K562 (cell line): Measurements from ENCODE around the gene TNPO3. TPM values are rescaled to one million over a fixed set of nuclear protein-coding genes. Genes with fewer than 3 reads are reported as not detected.

ENCODE experiments used
- ATAC-seq: fragments of 200-7000 bp; cut with Tn5 transposase; 3 replicates; pipeline ENCODE4 v1.9.1; 2020; ENCODE audit warnings: moderate library complexity
- BruUV-seq: library from RNA; stranded (reverse); fragments of 400-500 nt; replicated peaks from 2 replicates; lab custom pipeline; 2021; lab: Mats Ljungman, UMichigan
- CTCF ChIA-PET: fragments of 300-600 bp; formaldehyde crosslinking; extraction: SDS; loops from one replicate; lab custom pipeline; 2021; ENCODE audit warnings: low intra/inter-chr PET ratio; lab: Yijun Ruan, JAX
- POLR2A ChIA-PET: fragments of 300-600, 350-650 bp; sonication (Branson Sonifier 250); formaldehyde crosslinking; extraction: SDS; loops from one replicate; lab custom pipeline; 2021; ENCODE audit warnings: antibody characterized with exemption, inconsistent platforms; lab: Yijun Ruan, JAX
- DNase-seq, 4 experiments: peaks; one replicate each; pipeline versions ENCODE4 v3.0.0 to v3.0.0-alpha.2; 2011 to 2018; ENCODE audit warnings: low spot score in 3 of 4, mixed read lengths in 3 of 4; ENCODE audit errors: extremely low read depth in 1 of 4
- FAIRE-seq: peaks from 2 replicates; lab custom pipeline; 2011; peaks lifted over from hg19 to GRCh38; lab: Jason Lieb, UNC
- H2AFZ ChIP-seq: 2 replicates; pipeline ENCODE4 v1.6.0; 2011; ENCODE audit warnings: low read depth, low read length, control low read depth, inconsistent platforms
- H3K27ac ChIP-seq: fragments of 200-600 bp; 3 replicates; pipeline ENCODE4 v1.8.0; 2011; ENCODE audit warnings: low read depth, mild to moderate bottlenecking, control low read depth, inconsistent platforms, low read length, moderate library complexity, mixed read lengths; ENCODE audit errors: extremely low read depth
- H3K27me3 ChIP-seq, 2 experiments: fragments of 300-600 bp in 1 of 2; 2 replicates in 1 of 2; 3 replicates in 1 of 2; pipeline versions ENCODE4 v1.6.0 to v1.8.0; 2011; ENCODE audit warnings: inconsistent platforms in 2 of 2, low read length in 2 of 2, mild to moderate bottlenecking in 1 of 2, mixed read lengths in 1 of 2, moderate library complexity in 1 of 2; ENCODE audit not compliant: control insufficient read depth in 2 of 2, insufficient read depth in 2 of 2
- H3K36me3 ChIP-seq: fragments of 300-600 bp; 3 replicates; pipeline ENCODE4 v1.8.0; 2011; ENCODE audit warnings: mild to moderate bottlenecking, low read length, inconsistent platforms; ENCODE audit not compliant: control insufficient read depth, insufficient read depth
- H3K4me1 ChIP-seq, 2 experiments: fragments of 200-600 bp in 1 of 2; replicated peaks in 1 of 2; 2 replicates in 1 of 2; 3 replicates in 1 of 2; pipeline versions ENCODE4 v1.5.1 to v1.8.0; 2011; ENCODE audit warnings: inconsistent platforms in 2 of 2, low read length in 2 of 2, mild to moderate bottlenecking in 1 of 2, mixed read lengths in 1 of 2, moderate library complexity in 1 of 2; ENCODE audit not compliant: control insufficient read depth in 2 of 2, insufficient read depth in 2 of 2
- H3K4me2 ChIP-seq: 2 replicates; pipeline ENCODE4 v1.6.1; 2011; ENCODE audit warnings: low read length, control low read depth, inconsistent platforms, mixed read lengths; ENCODE audit not compliant: insufficient read depth
- H3K4me3 ChIP-seq: fragments of 200-600 bp; sonication (generic), shearing (Covaris generic); 2 replicates; pipeline ENCODE4 v1.5.1; 2016; ENCODE audit warnings: control low read depth, inconsistent platforms
- H3K79me2 ChIP-seq: fragments of 200-600 bp; 3 replicates; pipeline ENCODE4 v1.8.0; 2011; ENCODE audit warnings: low read length, inconsistent platforms; ENCODE audit not compliant: control insufficient read depth, insufficient read depth
- H3K9ac ChIP-seq, 2 experiments: 2 replicates each; pipeline versions ENCODE4 v1.6.0 to v1.6.1; 2011; ENCODE audit warnings: low read depth in 2 of 2, low read length in 2 of 2, control low read depth in 1 of 2, inconsistent platforms in 1 of 2, mild to moderate bottlenecking in 1 of 2, mixed read lengths in 1 of 2; ENCODE audit not compliant: insufficient read depth in 1 of 2
- H3K9me1 ChIP-seq: one replicate; pipeline ENCODE4 v1.6.0; 2011; ENCODE audit warnings: inconsistent platforms, mild to moderate bottlenecking, low read length, moderate library complexity; ENCODE audit not compliant: control insufficient read depth, insufficient read depth
- H3K9me3 ChIP-seq: replicated peaks from 2 replicates; pipeline ENCODE4 v1.5.1; 2011; ENCODE audit warnings: low read depth, low read length, inconsistent platforms; ENCODE audit not compliant: control insufficient read depth, insufficient read depth
- H4K20me1 ChIP-seq: replicated peaks from 2 replicates; pipeline ENCODE4 v1.6.1; 2011; ENCODE audit warnings: low read length, inconsistent platforms, mixed read lengths; ENCODE audit not compliant: control insufficient read depth, insufficient read depth
- DDX20 ChIP-seq: fragments of 450-650 bp; IDR thresholded peaks from 2 replicates; pipeline ENCODE4 v1.6.1; 2016; ENCODE audit warnings: missing genetic modification characterization, low read depth, mild to moderate bottlenecking, missing compliant biosample characterization, moderate library complexity
- IRF2 ChIP-seq: sonication (generic); formaldehyde crosslinking; IDR thresholded peaks from 2 replicates; pipeline ENCODE4 v1.8.1; 2022; ENCODE audit warnings: mild to moderate bottlenecking, missing genetic modification reagents
- NFYB ChIP-seq: IDR thresholded peaks from 2 replicates; pipeline ENCODE4 v1.6.1; 2011; ENCODE audit warnings: mild to moderate bottlenecking, moderate library complexity; ENCODE audit not compliant: insufficient read length; ENCODE audit errors: extremely low read depth
- RBM22 ChIP-seq: fragments of 200-400 bp; formaldehyde crosslinking; IDR thresholded peaks from 2 replicates; pipeline ENCODE4 v1.6.1; 2018; ENCODE audit warnings: low read length, low read depth; ENCODE audit not compliant: poor library complexity, severe bottlenecking
- STAG1 ChIP-seq: sonication (generic); formaldehyde crosslinking; IDR thresholded peaks from 2 replicates; pipeline ENCODE4 v1.5.0; 2020; ENCODE audit warnings: missing genetic modification reagents, borderline replicate concordance
- WGBS: fragments of 100-300 bp; shearing (Covaris generic); methylation state at CpG from one replicate; pipeline ENCODE4 v1.1.6; 2016; ENCODE audit warnings: low coverage, mixed read lengths; ENCODE audit not compliant: insufficient coverage; ENCODE audit errors: missing lambda C conversion rate; 5-methylcytosine and 5-hydroxymethylcytosine counted together
- in situ Hi-C: fragments of 300-500 bp; cut with MboI; formaldehyde crosslinking; loops from 4 replicates; pipeline ENCODE4 v1.15.0; 2018; ENCODE audit warnings: inconsistent platforms, mixed read lengths
- intact Hi-C: fragments of 100-400 bp; cut with micrococcal nuclease; formaldehyde crosslinking; loops from 2 replicates; pipeline ENCODE4 v1.14.2; 2022
- polyA plus RNA-seq, 8 experiments: library from polyadenylated mRNA; depleted of rRNA in 4 of 8; stranded (reverse) in 5 of 8; unstranded in 3 of 8; fragments of >200 nt; fragmentation: Nextera tagmentation in 2 of 8; fragmentation: Illumina TruSeq in 1 of 8; extraction: Ambion mirVana in 2 of 8; extraction: Trizol in 1 of 8; gene quantifications; 2 replicates each; pipeline versions ENCODE4 v1.2.1 to v1.2.3, GENCODE V29; 2011 to 2014; ENCODE audit warnings: inconsistent platforms in 1 of 8, missing spikeins in 1 of 8
- total RNA-seq, 7 experiments: library from RNA; depleted of rRNA in 6 of 7; stranded (reverse); fragments of >200 nt in 6 of 7; fragmentation: Illumina TruSeq in 2 of 7; extraction: Trizol in 2 of 7; gene quantifications; 2 replicates each; pipeline versions ENCODE4 v1.2.1 to v1.2.3, GENCODE V29; 2011 to 2021; ENCODE audit warnings: low replicate concordance in 1 of 7
- TF ChIP-seq, protein P1 (sequence below): fragments of 200-800 bp; sonication (Bioruptor generic); IDR thresholded peaks from 2 replicates; pipeline ENCODE4 v1.6.1; 2017; ENCODE audit warnings: missing genetic modification characterization, missing compliant biosample characterization

The TNPO3 gene
- total and polyA plus RNA-seq, 9 of the 15 experiments (the other 6 are each of a cell fraction or from before 2014, with no cell fraction given), result 35.8 to 125 (median 110) TPM

DNA sequence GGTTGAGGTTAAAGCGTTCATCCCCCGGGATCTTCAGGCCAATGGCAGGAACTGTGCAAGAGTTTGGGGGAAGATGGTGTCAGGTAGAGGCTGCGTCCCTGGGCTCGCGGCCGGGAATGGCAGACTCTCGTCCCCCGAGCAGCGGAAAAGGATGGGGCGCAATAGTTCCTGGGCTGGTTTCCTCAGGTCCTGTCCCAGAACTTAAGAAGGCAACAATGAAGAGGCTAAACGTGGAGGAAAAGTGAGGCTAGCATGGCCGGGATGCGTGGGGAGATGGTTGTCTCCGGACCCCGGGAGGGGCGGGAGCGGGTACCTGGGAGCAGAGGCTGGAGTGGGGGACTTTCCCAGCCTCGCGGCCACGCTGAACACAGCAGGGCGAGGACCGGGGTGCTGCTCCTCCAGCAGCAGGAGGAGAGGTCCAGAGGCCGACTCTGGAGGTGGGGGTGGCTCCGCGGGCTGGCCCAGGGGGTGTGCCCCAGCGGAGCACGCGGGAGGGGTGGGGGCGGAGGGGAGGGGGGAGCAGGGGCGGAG lies 116.3 kb downstream of the TNPO3 start:
- H4K20me1 ChIP-seq, result peaks cover 10% of the 10 kb centered on the region
- intact Hi-C loops, result no loop called here
- in situ Hi-C loops, result no loop called here
- peak in 2 of 4 experiments; percentile 62 to 64 for DNase-seq
- no peak overlapping the region for H3K4me2 ChIP-seq
- H3K9me3 ChIP-seq, result no peaks in the 10 kb centered on the region
- ChIA-PET CTCF (no interaction called here), POLR2A (interaction anchor here (1.0 to 1.8 kb wide), 2 partner anchors 10 to 15 kb away, joined by 3 to 8 read pairs; no protein-coding TSS in a partner anchor)
- TF ChIP-seq NFYB (no peak), STAG1 (CRISPR knock-in tag) (no peak), IRF2 (CRISPR knock-in tag) (no peak), DDX20 (tag) (no peak), RBM22 (no peak)
- TF ChIP-seq, protein P1, sequence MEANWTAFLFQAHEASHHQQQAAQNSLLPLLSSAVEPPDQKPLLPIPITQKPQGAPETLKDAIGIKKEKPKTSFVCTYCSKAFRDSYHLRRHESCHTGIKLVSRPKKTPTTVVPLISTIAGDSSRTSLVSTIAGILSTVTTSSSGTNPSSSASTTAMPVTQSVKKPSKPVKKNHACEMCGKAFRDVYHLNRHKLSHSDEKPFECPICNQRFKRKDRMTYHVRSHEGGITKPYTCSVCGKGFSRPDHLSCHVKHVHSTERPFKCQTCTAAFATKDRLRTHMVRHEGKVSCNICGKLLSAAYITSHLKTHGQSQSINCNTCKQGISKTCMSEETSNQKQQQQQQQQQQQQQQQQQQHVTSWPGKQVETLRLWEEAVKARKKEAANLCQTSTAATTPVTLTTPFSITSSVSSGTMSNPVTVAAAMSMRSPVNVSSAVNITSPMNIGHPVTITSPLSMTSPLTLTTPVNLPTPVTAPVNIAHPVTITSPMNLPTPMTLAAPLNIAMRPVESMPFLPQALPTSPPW (CRISPR knock-in tag), result 0 out of 2 replicates have a peak, but pooled peaks have one; percentile 16
- no peaks in the 10 kb centered on the region for H3K36me3 ChIP-seq
- no peak for ATAC-seq
- no peak overlapping the region for H3K9ac ChIP-seq
- no peak overlapping the region for H3K27ac ChIP-seq
- no peak overlapping the region for H3K4me3 ChIP-seq
- H2AFZ ChIP-seq, result no peak overlapping the region
- H3K27me3 ChIP-seq, result peaks cover 64 to 82% of the 10 kb centered on the region in 2 experiments
- BruUV-seq, result no TSS peak
- peaks cover 0 to 31% of the 10 kb centered on the region in 2 experiments; a peak in 2 of 5 replicates for H3K4me1 ChIP-seq
- H3K9me1 ChIP-seq, result no peaks in the 10 kb centered on the region
- 13% methylated on average over 22 of the region's 30 CpGs for WGBS
- no peak for FAIRE-seq
- H3K79me2 ChIP-seq, result no peaks in the 10 kb centered on the region
